HG03060 (cell line): ENCODE measurements around the gene IGF2.
"Not testable (repeated sequence)": the region's sequence is repeated elsewhere in the genome, so short reads cannot be mapped to it uniquely, and the experiment has no call there.

ENCODE experiments used
- ATAC-seq: cut with Tn5 transposase; IDR thresholded peaks from one replicate; pipeline ENCODE4 v1.9.1; 2021; ENCODE audit warnings: low read depth, moderate number of reproducible peaks; ENCODE audit not compliant: unreplicated experiment

The IGF2 gene

DNA sequence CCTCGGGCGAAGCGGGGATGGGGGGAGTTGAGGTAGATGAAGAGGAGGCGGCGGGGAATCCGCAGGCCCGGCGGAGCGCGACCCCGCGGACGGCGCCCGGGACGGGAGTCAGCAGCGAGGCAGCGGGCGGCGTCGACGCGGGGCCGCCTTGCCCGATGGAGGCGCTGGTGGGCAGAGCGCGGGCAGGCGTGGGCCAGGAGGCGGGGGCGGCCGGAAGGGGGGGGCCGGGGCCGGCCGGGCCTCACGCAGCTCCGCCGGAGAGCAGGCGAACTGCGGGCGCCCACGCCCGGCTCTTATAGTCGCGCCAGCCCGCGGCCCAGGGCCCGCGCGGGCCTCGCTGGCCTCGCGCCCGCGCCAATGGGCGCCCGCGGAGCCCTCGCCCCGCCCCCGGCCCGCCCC lies at the start of gene IGF2:
Gene IGF2 (minus strand): TSS at position 267 of the 399 bp plus-strand sequence. CDS start 3,866 bp downstream, outside the sequence.
- no peak for ATAC-seq

GRCh38 chr11:2188745-2189144 lies 49.6 kb upstream of the IGF2 start:
- no peak for ATAC-seq

GRCh38 chr11:2187280-2187707 lies 48.1 kb upstream of the IGF2 start:
- ATAC-seq: no peak

DNA sequence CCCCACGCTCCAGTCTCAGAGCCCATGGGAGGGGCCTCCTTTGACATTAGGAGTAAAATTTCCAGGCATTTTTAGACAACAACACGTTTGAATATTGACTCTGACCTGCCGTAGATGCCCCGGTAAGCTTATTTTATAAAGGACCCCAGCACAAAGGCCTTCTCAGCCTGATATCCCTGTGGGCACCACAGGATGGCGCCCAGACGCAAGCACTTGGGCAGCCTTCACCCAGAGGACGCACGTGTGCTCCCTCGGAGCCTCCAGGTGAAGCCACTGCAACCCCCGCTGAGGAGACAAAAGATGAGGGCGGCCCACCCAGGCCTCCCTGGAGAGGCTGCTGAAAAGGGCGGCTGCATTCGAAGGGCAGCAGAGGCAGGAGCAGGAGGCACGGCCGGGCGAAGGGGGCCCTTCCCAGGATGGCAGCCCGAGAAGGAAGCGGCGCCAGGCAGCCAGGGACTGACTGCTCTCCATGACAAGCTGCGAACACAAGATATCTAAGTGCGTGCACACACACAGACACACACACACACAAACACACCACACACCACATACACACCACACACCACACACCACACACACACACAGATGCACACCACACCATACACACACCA lies 47.6 kb upstream of the IGF2 start:
- ATAC-seq: no peak

GRCh38 chr11:2185324-2186085 lies 46.3 kb upstream of the IGF2 start:
- ATAC-seq: no peak

GRCh38 chr11:2182692-2183474 lies 43.7 kb upstream of the IGF2 start:
- no peak for ATAC-seq

DNA sequence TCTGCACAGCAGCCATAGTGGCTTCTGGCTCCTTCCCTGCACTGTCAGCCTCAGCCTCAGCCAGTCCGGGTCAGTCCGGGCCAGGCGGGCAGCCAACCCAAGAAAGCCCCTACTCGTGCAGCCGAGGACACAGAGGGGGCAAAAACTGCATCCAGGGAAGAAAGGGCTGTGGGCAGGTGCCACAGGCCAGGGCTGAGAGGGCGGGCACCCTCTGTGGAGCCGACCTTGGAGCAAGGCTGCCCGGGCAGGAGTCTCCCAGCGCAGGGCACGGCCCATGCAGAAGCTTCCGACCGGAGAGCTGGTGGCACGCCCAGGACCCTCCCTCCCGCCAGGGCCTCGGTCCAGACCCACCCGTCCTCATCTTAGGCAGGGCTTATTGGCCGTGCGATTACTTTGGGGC lies 42.9 kb upstream of the IGF2 start:
- ATAC-seq: no peak

GRCh38 chr11:2180789-2181370 lies 41.7 kb upstream of the IGF2 start:
- ATAC-seq: no peak

- ATAC-seq: no peak
These were observed 41.2 kb upstream of the IGF2 start for GRCh38 chr11:2180347-2180746.

GRCh38 chr11:2179516-2179915 lies 40.3 kb upstream of the IGF2 start:
- ATAC-seq: no peak

DNA sequence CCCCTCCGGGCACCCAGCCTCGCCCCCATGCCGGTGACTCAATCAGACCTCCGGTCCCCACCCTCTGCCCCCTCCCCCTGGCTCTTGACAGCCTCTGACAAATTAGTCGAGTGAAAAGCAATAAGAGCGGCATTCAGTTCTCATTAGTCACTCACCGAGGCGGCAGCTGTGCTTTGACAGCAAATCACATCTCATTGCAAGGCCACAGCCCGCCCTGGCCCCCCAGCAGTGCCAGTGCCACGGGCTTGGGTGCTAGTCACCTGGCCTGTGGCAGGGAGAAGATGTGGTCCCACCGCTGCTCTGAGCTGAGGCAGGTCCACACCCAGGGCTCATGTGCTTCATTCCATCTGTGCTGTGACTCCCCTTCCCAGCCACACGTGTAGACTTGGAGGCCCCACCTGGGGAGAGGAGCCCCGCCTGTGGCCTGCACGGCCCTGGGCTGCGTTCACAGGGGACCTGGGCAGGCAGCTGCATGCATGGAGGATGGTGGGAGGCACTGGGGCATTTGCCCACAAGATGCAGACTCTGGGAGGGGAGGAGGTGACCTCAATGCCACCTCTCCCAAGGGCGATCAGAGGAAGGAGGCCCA lies 39.8 kb upstream of the IGF2 start:
- no peak for ATAC-seq

DNA sequence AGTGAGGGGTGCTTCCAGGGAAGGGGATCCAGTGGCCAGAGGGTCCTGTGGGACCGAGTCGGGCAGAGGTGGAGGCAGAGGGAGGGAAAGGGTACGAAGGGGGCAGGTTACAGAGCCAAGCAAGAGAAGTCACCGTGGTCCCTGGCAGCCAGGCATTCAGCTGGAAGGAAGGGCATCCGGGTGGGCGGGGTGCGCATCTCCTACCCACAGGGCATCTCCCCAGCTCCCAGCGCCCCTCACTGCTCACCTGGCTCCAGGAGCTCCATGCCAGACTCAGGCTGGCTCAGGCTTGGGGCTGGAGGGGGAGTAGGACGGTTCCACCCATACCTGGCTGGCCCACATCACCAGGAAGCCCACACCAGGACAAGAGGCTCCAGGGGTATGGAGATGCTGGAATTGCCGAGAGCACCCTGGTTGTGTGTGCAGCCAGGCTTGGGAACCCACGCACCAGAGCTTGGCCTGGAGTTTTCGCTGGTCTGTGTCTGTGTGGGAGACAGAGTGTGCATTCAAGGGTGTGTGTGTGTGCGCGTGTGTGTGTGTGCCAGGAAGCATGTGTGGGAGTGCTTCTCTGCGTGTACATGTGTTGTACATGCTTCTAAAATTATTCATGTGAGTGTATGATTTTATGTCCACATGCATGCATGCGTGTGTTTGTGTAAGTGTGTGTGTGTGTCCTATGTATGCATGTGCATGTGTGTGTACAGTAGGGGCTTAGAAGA lies 39.0 kb upstream of the IGF2 start:
- not testable (repeated sequence) for ATAC-seq

DNA sequence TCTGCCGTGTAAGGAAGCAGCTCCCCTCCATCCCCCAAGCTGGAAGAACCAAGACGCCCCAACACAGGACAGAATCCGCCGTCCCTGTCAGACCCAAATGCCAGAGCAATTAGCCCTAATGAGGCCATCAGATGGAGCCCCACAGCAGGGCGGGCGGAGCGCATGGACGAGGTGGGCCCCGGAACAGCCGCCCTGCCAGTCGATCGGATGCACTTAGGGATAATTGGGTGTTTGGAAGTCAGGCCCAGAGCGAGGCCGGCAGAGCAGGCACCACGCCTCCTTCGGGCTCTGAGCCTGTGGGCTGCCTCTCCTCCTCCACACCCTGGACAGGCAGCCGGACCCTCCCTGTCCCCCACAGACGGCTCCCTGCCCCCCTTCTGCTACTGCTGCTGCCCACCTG lies 37.9 kb upstream of the IGF2 start:
- no peak for ATAC-seq

DNA sequence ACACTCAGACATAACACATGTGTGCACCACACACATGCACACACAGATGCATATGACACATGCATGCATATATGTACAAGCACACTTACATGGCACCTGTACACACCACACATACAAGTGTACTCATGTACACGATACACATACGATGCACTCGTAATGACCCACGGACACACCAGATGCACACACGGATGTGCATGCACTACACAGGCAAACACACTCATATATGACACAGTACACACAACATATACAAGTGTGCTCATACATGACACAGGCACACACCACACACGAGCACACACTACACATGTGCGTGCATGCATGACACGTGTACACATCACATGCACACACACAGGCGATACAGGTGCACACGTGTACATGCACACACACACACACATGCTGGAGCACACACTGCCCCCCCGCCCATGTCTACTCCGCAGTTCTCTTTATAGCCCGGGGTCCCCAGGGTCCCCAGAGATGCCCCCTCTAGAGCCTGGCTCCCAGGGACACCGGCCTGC lies 37.3 kb upstream of the IGF2 start:
- no peak for ATAC-seq

DNA sequence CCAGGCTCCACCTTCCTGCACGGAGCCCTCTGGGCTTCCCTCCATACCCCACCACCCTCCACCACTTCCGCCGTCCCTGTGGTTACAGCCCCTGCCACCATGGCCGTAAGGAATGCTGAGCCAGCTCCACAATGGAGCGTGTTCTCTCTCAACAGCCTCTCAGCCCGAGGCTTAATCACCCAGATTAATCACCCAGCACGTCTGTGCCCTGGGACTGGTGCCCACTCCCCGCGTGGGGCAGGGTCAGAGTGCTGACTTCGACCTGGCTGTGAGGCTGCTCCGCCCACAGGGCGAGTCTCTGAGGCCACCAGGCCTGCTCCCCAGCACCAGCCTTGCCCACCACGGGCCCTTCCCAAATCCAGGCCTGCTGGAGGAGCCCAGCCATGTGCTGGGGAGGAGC lies 36.5 kb upstream of the IGF2 start:
- ATAC-seq: no peak

GRCh38 chr11:2174361-2174760 lies 35.2 kb upstream of the IGF2 start:
- ATAC-seq: no peak

GRCh38 chr11:2173761-2174160 lies 34.6 kb upstream of the IGF2 start:
- ATAC-seq: no peak

DNA sequence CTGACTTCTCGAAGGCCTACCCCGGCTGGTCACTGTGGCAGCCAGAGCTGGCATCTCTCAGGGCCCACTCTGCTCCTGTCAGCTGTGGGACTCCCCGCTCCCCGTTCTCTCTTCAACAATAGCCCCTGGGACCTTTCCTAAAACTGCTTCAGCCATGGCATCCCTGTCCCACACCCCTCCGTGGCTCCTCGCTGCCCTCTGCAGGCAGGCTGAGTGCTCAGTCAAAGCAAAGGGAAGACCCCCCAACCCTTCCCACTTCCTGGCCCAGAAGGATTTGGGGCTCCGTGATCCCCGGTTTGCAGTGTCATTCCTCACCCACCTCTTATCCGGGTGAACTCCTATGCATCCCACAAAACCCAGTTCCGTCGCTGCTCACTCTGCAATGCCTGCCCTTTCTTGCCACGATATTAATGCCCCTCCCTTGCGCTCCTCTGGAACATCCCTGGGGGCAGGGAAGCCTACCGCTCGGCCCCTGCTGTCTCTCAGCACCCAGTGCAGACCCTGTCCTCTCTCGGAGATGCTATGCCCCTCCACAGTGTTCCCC lies 34.0 kb upstream of the IGF2 start:
- no peak for ATAC-seq

GRCh38 chr11:2172676-2173075 lies 33.5 kb upstream of the IGF2 start:
- ATAC-seq: no peak

- no peak for ATAC-seq
These were observed 32.4 kb upstream of the IGF2 start, which contains the start of gene TH for GRCh38 chr11:2171591-2172003. TSS of gene TH (minus strand) at chr11:2171815. CDS start at chr11:2171786, 29 bp downstream.
